HEK293 (cell line): ENCODE results near the gene KPNA5.

Source experiments
- CTCF ChIA-PET: fragments of 350-600 bp; formaldehyde crosslinking; extraction: SDS; loops from one replicate; lab custom pipeline; 2021; ENCODE audit warnings: antibody characterized with exemption; lab: Yijun Ruan, JAX
- POLR2A ChIA-PET: fragments of 300-600 bp; formaldehyde crosslinking; extraction: SDS; loops from one replicate; lab custom pipeline; 2020; ENCODE audit warnings: antibody characterized with exemption, inconsistent platforms; lab: Yijun Ruan, JAX
- H3K27ac ChIP-seq: fragments of 200-500 bp; sonication (Bioruptor generic); 2 replicates; pipeline ENCODE4 v1.5.1; 2014; ENCODE audit warnings: low read depth, low read length, control low read depth, inconsistent platforms; ENCODE audit errors: extremely low read depth
- H3K36me3 ChIP-seq, 2 experiments: fragments of 200-500 bp in 1 of 2; sonication (Bioruptor generic) in 1 of 2; 1 replicate in 1 of 2; 2 replicates in 1 of 2; pipeline ENCODE4 v1.5.1; 2014 to 2017; ENCODE audit warnings: inconsistent platforms in 2 of 2, low read length in 2 of 2; ENCODE audit not compliant: control insufficient read depth in 2 of 2, insufficient read depth in 1 of 2
- H3K4me1 ChIP-seq: fragments of 200-500 bp; sonication (Bioruptor generic); 2 replicates; pipeline ENCODE4 v1.5.1; 2014; ENCODE audit warnings: mild to moderate bottlenecking, low read length, inconsistent platforms; ENCODE audit not compliant: control insufficient read depth, insufficient read depth
- H3K4me3 ChIP-seq: 2 replicates; pipeline ENCODE4 v1.5.1; 2011; ENCODE audit warnings: low read depth, mild to moderate bottlenecking, control low read depth, low read length, moderate library complexity
- H3K9me3 ChIP-seq: fragments of 200-500 bp; sonication (Bioruptor generic); 2 replicates; pipeline ENCODE4 v1.5.1; 2014; ENCODE audit warnings: low read depth, low read length, inconsistent platforms; ENCODE audit not compliant: control insufficient read depth, insufficient read depth
- HIC1 ChIP-seq: fragments of 450-650 bp; formaldehyde crosslinking; IDR thresholded peaks from 2 replicates; pipeline ENCODE4 v1.5.1; 2016; ENCODE audit warnings: missing biosample characterization, missing genetic modification characterization
- KLF8 ChIP-seq: fragments of 450-650 bp; formaldehyde crosslinking; IDR thresholded peaks from 2 replicates; pipeline ENCODE4 v1.5.1; 2016; ENCODE audit warnings: missing biosample characterization, missing genetic modification characterization
- TRIM28 ChIP-seq: IDR thresholded peaks from 2 replicates; pipeline ENCODE4 v1.6.1; 2011; ENCODE audit warnings: low read length, control low read depth, borderline replicate concordance
- TSHZ1 ChIP-seq: fragments of 450-650 bp; formaldehyde crosslinking; IDR thresholded peaks from 2 replicates; pipeline ENCODE4 v1.5.1; 2016; ENCODE audit warnings: missing biosample characterization, missing genetic modification characterization, borderline replicate concordance
- ZBTB8A ChIP-seq: fragments of 450-650 bp; formaldehyde crosslinking; IDR thresholded peaks from 2 replicates; pipeline ENCODE4 v1.5.1; 2016; ENCODE audit warnings: missing biosample characterization, missing genetic modification characterization
- ZFHX2 ChIP-seq: fragments of 450-650 bp; formaldehyde crosslinking; conservative IDR thresholded peaks from 2 replicates; pipeline ENCODE4 v1.5.1; 2016; ENCODE audit warnings: missing biosample characterization, missing genetic modification characterization
- ZNF114 ChIP-seq: fragments of 450-650 bp; formaldehyde crosslinking; IDR thresholded peaks from 2 replicates; pipeline ENCODE4 v1.5.0; 2017; ENCODE audit warnings: missing biosample characterization, missing genetic modification characterization
- ZNF146 ChIP-seq: fragments of 450-650 bp; formaldehyde crosslinking; IDR thresholded peaks from 2 replicates; pipeline ENCODE4 v1.5.1; 2016; ENCODE audit warnings: missing biosample characterization, missing genetic modification characterization
- ZNF18 ChIP-seq: fragments of 450-650 bp; formaldehyde crosslinking; IDR thresholded peaks from 2 replicates; pipeline ENCODE4 v1.5.1; 2016; ENCODE audit warnings: missing biosample characterization, missing genetic modification characterization
- ZNF266 ChIP-seq: fragments of 450-650 bp; formaldehyde crosslinking; IDR thresholded peaks from 2 replicates; pipeline ENCODE4 v1.5.1; 2016; ENCODE audit warnings: missing biosample characterization, missing genetic modification characterization, low read depth
- ZNF449 ChIP-seq: fragments of 450-650 bp; formaldehyde crosslinking; IDR thresholded peaks from 2 replicates; pipeline ENCODE4 v1.5.1; 2017; ENCODE audit warnings: missing biosample characterization, mild to moderate bottlenecking, missing genetic modification characterization, moderate library complexity
- ZNF48 ChIP-seq: fragments of 450-650 bp; formaldehyde crosslinking; IDR thresholded peaks from 2 replicates; pipeline ENCODE4 v1.5.1; 2016; ENCODE audit warnings: missing biosample characterization, missing genetic modification characterization
- ZNF510 ChIP-seq: fragments of 450-650 bp; formaldehyde crosslinking; IDR thresholded peaks from 2 replicates; pipeline ENCODE4 v1.5.1; 2018; ENCODE audit warnings: mild to moderate bottlenecking, missing genetic modification characterization, missing biosample characterization; ENCODE audit not compliant: insufficient replicate concordance
- ZNF521 ChIP-seq: fragments of 450-650 bp; formaldehyde crosslinking; IDR thresholded peaks from 2 replicates; pipeline ENCODE4 v1.5.1; 2017; ENCODE audit warnings: missing biosample characterization, mild to moderate bottlenecking, missing genetic modification characterization
- ZNF530 ChIP-seq: fragments of 450-650 bp; formaldehyde crosslinking; IDR thresholded peaks from 2 replicates; pipeline ENCODE4 v1.5.1; 2016; ENCODE audit warnings: low read depth, missing biosample characterization, missing genetic modification characterization
- ZNF549 ChIP-seq: fragments of 450-650 bp; IDR thresholded peaks from 2 replicates; pipeline ENCODE4 v1.5.1; 2018; ENCODE audit warnings: missing biosample characterization, missing genetic modification characterization, mild to moderate bottlenecking, inconsistent platforms, moderate library complexity
- ZNF600 ChIP-seq: fragments of 450-650 bp; formaldehyde crosslinking; IDR thresholded peaks from 2 replicates; pipeline ENCODE4 v1.5.1; 2016; ENCODE audit warnings: missing biosample characterization, missing genetic modification characterization
- ZNF621 ChIP-seq: fragments of 450-650 bp; formaldehyde crosslinking; IDR thresholded peaks from 2 replicates; pipeline ENCODE4 v1.5.1; 2017; ENCODE audit warnings: missing biosample characterization, missing genetic modification characterization
- ZNF623 ChIP-seq: fragments of 450-650 bp; formaldehyde crosslinking; IDR thresholded peaks from 2 replicates; pipeline ENCODE4 v1.5.1; 2016; ENCODE audit warnings: missing biosample characterization, missing genetic modification characterization
- ZNF624 ChIP-seq: fragments of 450-650 bp; formaldehyde crosslinking; IDR thresholded peaks from 2 replicates; pipeline ENCODE4 v1.5.1; 2017; ENCODE audit warnings: missing biosample characterization, missing genetic modification characterization
- ZNF639 ChIP-seq: fragments of 450-650 bp; formaldehyde crosslinking; IDR thresholded peaks from 2 replicates; pipeline ENCODE4 v1.5.1; 2016; ENCODE audit warnings: missing biosample characterization, missing genetic modification characterization
- ZNF658 ChIP-seq: fragments of 450-650 bp; formaldehyde crosslinking; IDR thresholded peaks from 2 replicates; pipeline ENCODE4; 2016; ENCODE audit warnings: missing biosample characterization, missing genetic modification characterization
- ZNF664 ChIP-seq: fragments of 450-650 bp; formaldehyde crosslinking; IDR thresholded peaks from 2 replicates; pipeline ENCODE4 v1.5.1; 2016; ENCODE audit warnings: missing biosample characterization, missing genetic modification characterization
- ZNF670 ChIP-seq: fragments of 450-650 bp; formaldehyde crosslinking; IDR thresholded peaks from 2 replicates; pipeline ENCODE4 v1.5.1; 2016; ENCODE audit warnings: missing biosample characterization, missing genetic modification characterization, low read depth
- ZNF677 ChIP-seq: fragments of 450-650 bp; IDR thresholded peaks from 2 replicates; pipeline ENCODE4 v1.5.0; 2018; ENCODE audit warnings: missing biosample characterization, mild to moderate bottlenecking, missing genetic modification characterization, moderate library complexity
- ZNF792 ChIP-seq: fragments of 450-650 bp; formaldehyde crosslinking; IDR thresholded peaks from 2 replicates; pipeline ENCODE4 v1.5.1; 2016; ENCODE audit warnings: missing biosample characterization, missing genetic modification characterization
- ZSCAN23 ChIP-seq: fragments of 450-650 bp; formaldehyde crosslinking; IDR thresholded peaks from 2 replicates; pipeline ENCODE4 v1.5.1; 2016; ENCODE audit warnings: missing biosample characterization, missing genetic modification characterization
- ZSCAN30 ChIP-seq: fragments of 450-650 bp; IDR thresholded peaks from 2 replicates; pipeline ENCODE4 v1.5.1; 2018; ENCODE audit warnings: missing biosample characterization, mild to moderate bottlenecking, missing genetic modification characterization, moderate library complexity

Gene KPNA5

GRCh38 chr6:116680880-116681672 lies at the start of gene KPNA5:
TSS of gene KPNA5 (plus strand) at chr6:116681211. CDS start at chr6:116681335, 124 bp downstream.
- Histone ChIP-seq H3K4me1 (peaks cover 4% of the 10 kb centered on the region; the same call in 1 of the 2 replicates), H3K36me3 (peaks cover 0 to 15% of the 10 kb centered on the region in 2 experiments; a peak in 2 of 3 replicates), H3K27ac (peak within 1 kb of the TSS; percentile 90), H3K9me3 (no peaks in the 10 kb centered on the region), H3K4me3 (peak within 1 kb of the TSS; percentile 82)
- ChIA-PET CTCF (interaction anchor here (0.6 kb wide), 1 partner anchor 463 kb away, joined by 3 read pairs; no protein-coding TSS in a partner anchor), POLR2A (interaction anchor here (1.2 to 2.9 kb wide), 2 partner anchors 13 to 427 kb away, joined by 3 to 15 read pairs; partner anchors contain the start of genes TSPYL4 and ZUP1)
- TF ChIP-seq ZNF449 (tag by site-specific recombination) (peak; percentile 85), HIC1 (peak; percentile 50; the same call in 1 of the 2 replicates), ZNF266 (tag by site-specific recombination) (no peak), ZNF670 (no peak), ZNF114 (tag by site-specific recombination) (no peak), ZNF521 (tag by site-specific recombination) (no peak), ZNF18 (tag by site-specific recombination) (no peak; the same call in 1 of the 2 replicates), ZNF600 (tag by site-specific recombination) (no peak), ZNF792 (no peak), ZNF623 (tag by site-specific recombination) (no peak), TSHZ1 (tag by site-specific recombination) (no peak), ZSCAN23 (tag by site-specific recombination) (0 out of 2 replicates have a peak, but pooled peaks have one; percentile 53), ZNF624 (no peak), ZNF48 (tag by site-specific recombination) (no peak), ZNF530 (tag by site-specific recombination) (no peak), ZNF664 (tag by site-specific recombination) (peak; percentile 74), ZNF658 (tag by site-specific recombination) (no peak), ZNF639 (no peak), ZNF549 (tag by site-specific recombination) (no peak), ZNF146 (no peak), ZFHX2 (tag by site-specific recombination) (peak; percentile 49), ZNF621 (tag by site-specific recombination) (no peak), TRIM28 (peak; percentile 70), ZSCAN30 (tag by site-specific recombination) (peak; percentile 20; the same call in 1 of the 2 replicates), ZBTB8A (tag by site-specific recombination) (peak; percentile 74), KLF8 (tag by site-specific recombination) (peak; percentile 46; the same call in 1 of the 2 replicates), ZNF510 (tag by site-specific recombination) (no peak), ZNF677 (tag by site-specific recombination) (no peak)
